ENCODE measurements around the gene ZNRD2.

ZNRD2 gene

DNA sequence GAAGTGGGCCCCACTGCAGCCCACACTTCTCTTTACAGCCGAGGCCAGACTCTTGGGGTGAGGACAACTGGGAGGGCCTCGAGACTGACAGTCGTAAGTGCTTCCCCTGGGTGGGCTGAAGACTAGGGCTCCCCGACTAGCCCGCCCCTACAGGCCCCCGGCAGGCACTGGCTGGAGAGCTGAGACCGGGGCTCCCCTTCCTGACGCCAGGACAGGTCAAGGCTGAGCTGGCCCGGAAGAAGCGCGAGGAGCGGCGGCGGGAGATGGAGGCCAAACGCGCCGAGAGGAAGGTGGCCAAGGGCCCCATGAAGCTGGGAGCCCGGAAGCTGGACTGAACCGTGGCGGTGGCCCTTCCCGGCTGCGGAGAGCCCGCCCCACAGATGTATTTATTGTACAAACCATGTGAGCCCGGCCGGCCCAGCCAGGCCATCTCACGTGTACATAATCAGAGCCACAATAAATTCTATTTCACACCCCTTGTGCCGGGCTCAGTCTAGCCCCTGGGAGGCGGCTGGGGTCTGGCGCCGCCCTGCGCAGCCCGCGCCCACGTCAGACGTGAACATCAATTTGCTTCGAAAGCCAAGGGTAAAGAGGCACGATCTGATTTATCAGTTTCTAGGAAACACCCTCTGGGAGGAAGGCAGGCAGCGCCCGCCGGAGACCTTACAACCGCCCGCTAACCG lies 31.9 kb upstream of the ZNRD2 start:
- H3K4me3 ChIP-seq (ENCODE audit: low read depth, low read length), result no peak overlapping the region
- DNase-seq (ENCODE audit: low read depth), result no peak
- no peak for TF ChIP-seq POLR2A (IDR thresholded peaks at IDR 0.05; ENCODE audit: extremely low read depth, insufficient read length)

DNA sequence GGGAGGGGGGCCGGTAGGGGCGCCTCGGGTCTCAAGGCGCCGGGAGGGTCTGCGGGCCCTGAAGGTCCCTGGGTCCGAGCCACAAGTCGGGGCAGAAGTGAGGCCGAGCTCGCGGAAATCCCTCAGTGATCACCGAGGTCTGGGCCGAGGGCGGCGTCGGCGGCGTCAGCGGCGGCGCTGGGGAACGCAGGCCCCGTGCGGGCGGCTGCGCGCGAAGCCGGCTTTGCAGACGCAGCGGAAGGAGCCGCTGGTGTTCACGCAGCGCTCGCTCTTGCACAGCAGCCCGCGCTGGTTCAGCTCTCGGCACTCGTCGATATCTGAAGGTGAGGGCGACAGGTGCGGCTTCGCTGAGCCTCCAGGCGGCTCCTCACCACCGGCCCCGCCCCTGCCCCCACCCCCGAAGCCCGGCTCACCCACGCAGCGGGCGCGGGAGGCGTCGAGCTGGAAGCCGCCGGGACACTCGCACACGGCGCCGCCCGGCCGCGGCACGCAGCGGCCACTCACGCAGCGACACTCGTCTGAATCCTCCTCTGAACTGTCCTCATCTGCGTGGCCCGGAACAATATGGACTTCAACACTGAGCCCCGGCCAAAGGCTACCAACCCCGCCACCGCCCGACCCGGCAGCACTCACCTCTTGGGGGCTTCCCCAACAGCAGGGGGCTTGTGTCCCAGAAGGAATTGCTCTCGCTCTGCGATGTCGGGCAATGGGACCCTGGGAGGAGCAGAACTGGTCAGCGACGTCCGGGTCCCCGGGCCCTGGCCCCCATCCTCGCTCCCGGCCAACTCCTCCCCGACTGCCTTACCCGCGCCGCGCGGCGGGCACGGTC lies 31.1 kb upstream of the ZNRD2 start:
- no peak for TF ChIP-seq POLR2A (IDR thresholded peaks at IDR 0.05; ENCODE audit: extremely low read depth, insufficient read length)
- TF ChIP-seq, protein P1, sequence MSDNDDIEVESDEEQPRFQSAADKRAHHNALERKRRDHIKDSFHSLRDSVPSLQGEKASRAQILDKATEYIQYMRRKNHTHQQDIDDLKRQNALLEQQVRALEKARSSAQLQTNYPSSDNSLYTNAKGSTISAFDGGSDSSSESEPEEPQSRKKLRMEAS (IDR thresholded peaks at IDR 0.05; ENCODE audit: low read depth, low read length), result no peak
- TF ChIP-seq, protein P2, sequence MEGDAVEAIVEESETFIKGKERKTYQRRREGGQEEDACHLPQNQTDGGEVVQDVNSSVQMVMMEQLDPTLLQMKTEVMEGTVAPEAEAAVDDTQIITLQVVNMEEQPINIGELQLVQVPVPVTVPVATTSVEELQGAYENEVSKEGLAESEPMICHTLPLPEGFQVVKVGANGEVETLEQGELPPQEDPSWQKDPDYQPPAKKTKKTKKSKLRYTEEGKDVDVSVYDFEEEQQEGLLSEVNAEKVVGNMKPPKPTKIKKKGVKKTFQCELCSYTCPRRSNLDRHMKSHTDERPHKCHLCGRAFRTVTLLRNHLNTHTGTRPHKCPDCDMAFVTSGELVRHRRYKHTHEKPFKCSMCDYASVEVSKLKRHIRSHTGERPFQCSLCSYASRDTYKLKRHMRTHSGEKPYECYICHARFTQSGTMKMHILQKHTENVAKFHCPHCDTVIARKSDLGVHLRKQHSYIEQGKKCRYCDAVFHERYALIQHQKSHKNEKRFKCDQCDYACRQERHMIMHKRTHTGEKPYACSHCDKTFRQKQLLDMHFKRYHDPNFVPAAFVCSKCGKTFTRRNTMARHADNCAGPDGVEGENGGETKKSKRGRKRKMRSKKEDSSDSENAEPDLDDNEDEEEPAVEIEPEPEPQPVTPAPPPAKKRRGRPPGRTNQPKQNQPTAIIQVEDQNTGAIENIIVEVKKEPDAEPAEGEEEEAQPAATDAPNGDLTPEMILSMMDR (IDR thresholded peaks at IDR 0.05; ENCODE audit: low read depth, low read length), result no peak
- no peak for TF ChIP-seq MYC (IDR thresholded peaks at IDR 0.05; ENCODE audit: low read depth, low read length)
- no peak overlapping the region for H3K4me3 ChIP-seq (ENCODE audit: low read depth, low read length)
- no peak for DNase-seq (ENCODE audit: low read depth)

DNA sequence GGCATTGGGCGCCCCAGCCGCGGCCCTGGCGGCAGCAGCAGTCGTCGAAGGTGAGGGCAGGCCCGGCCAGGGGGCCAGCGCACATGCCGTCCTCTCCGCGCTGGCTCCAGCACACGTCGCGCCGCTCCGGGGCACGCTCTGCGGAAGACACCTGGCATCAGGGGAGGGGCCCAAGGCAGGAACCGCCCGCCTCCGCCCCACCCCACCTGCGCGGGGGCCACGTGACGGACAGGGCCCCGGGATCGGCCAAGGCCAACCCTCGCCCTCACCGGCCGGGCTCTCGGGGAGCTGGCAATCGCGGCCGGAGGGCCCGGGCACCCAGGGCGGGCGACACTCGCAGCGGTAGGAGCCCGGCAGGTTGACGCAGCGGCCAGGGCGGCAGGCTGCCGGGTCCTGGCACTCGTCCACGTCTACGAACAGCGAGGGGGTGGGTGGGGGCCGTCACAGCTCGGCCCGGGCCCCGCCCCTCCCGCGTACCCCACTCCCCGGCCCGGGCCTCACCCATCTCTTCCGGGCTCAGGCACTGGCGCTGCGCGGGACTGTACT lies 30.5 kb upstream of the ZNRD2 start:
- TF ChIP-seq, protein P2 (IDR thresholded peaks at IDR 0.05; ENCODE audit: low read depth, low read length), result no peak
- TF ChIP-seq MYC (IDR thresholded peaks at IDR 0.05; ENCODE audit: low read depth, low read length) (no peak), POLR2A (IDR thresholded peaks at IDR 0.05; ENCODE audit: extremely low read depth, insufficient read length) (no peak)
- TF ChIP-seq, protein P1 (IDR thresholded peaks at IDR 0.05; ENCODE audit: low read depth, low read length), result no peak
- no peak for DNase-seq (ENCODE audit: low read depth)
- peak overlapping the region; percentile 64 for H3K4me3 ChIP-seq (ENCODE audit: low read depth, low read length)

DNA sequence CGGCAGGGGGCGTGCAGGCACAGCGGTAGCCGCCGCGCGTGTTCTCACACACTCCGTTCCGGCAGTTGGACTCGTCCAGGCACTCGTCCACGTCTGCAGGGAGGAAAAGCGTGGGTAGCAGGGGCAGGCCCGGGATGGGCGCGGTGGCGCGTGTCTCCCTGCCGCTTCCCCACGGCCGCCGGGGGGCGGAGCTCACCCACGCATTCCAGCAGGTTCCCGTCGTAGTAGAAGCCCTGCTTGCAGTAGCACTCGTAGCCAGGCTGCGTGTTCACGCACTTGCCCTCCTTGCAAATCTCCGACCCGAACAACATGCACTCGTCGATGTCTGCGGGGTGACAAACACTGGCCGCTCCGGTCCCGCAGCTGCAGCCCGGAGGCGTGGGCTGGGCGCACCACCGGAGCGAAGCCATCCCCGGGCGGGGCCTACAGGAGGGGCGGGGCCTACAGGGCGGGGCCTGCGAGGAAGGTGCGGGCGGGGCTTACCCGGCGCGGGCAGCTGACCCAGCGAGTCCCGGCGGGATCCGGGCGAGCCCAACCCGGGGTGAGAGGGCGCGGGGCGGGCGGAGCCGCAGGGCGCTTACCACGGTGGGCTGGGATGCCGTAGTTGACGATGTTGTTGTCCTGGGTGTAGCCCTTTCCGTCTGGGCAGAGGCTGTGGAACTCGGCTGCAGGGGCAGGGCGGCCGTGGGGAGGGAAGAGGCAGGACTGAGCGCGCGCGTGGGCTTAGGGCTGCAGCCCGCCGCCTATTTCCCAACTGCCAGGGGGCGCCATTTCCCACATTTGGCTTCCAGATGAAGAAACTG lies 29.8 kb upstream of the ZNRD2 start:
- peak overlapping the region; percentile 64 for H3K4me3 ChIP-seq (ENCODE audit: low read depth, low read length)
- TF ChIP-seq, protein P1 (IDR thresholded peaks at IDR 0.05; ENCODE audit: low read depth, low read length), result peak; percentile 50; the same call in 1 of the 2 replicates
- TF ChIP-seq, protein P2 (IDR thresholded peaks at IDR 0.05; ENCODE audit: low read depth, low read length), result peak; percentile 72
- TF ChIP-seq POLR2A (IDR thresholded peaks at IDR 0.05; ENCODE audit: extremely low read depth, insufficient read length) (no peak), MYC (IDR thresholded peaks at IDR 0.05; ENCODE audit: low read depth, low read length) (peak; percentile 42; the same call in 1 of the 2 replicates)
- peak; percentile 91 for DNase-seq (ENCODE audit: low read depth)

DNA sequence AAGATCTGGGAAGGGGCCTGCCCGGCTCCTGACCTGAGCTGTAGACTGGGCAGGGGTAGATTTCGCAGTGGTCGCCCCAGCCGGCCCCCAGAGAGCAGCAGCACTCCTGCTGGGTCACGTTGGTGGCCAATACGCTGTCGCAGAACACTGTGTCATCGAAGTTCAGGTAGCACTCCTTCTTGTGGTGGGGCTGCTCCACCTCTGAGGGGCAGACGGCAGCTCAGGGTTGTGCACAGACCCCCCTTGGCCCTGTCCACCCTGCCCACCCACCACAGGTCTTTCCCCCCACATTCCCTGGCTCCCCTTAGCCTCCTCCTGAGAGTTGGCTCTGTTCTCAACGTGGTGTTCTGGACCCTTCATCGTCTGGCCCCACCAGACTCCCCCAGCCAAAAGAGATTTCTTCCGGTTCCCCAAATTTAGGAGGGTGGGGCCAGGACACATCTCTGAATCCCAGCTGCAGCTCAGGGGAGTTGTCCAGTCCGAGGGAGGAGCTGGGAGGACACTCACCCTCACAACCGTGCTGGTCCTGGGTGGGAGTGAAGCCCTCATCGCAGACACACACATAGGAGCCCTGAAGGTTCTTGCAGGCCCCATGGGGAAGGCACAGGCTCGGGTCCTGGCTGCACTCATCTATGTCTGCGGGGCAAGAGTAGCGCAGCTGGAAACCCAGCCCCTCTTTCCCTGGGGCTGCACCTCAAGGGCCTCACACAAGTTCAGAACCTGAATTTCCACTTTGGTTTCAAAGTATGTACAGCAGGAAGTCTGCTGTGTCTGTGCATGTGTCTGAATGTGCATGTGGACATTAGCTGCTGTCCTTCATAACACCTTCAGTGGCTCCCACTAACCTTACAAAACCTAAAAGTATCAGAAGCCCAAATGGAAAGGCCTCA lies 28.9 kb upstream of the ZNRD2 start:
- TF ChIP-seq, protein P2 (IDR thresholded peaks at IDR 0.05; ENCODE audit: low read depth, low read length), result no peak
- TF ChIP-seq, protein P1 (IDR thresholded peaks at IDR 0.05; ENCODE audit: low read depth, low read length), result no peak
- TF ChIP-seq MYC (IDR thresholded peaks at IDR 0.05; ENCODE audit: low read depth, low read length) (no peak), POLR2A (IDR thresholded peaks at IDR 0.05; ENCODE audit: extremely low read depth, insufficient read length) (no peak)
- peak overlapping the region; percentile 52 for H3K4me3 ChIP-seq (ENCODE audit: low read depth, low read length)
- DNase-seq (ENCODE audit: low read depth), result no peak

Data from NB4 (cell line).